Ishikawa (cell line): ENCODE measurements around the gene ADAM22.

ENCODE experiments used
- EP300 ChIP-seq: IDR thresholded peaks from 2 replicates; pipeline ENCODE4 v1.6.1; 2012; ENCODE audit warnings: borderline replicate concordance
- FOXM1 ChIP-seq: IDR thresholded peaks from 2 replicates; pipeline ENCODE4 v1.6.1; 2012; ENCODE audit warnings: low read depth, borderline replicate concordance
- MAX ChIP-seq: IDR thresholded peaks from 2 replicates; pipeline ENCODE4 v1.6.1; 2012
- RAD21 ChIP-seq: IDR thresholded peaks from 2 replicates; pipeline ENCODE4 v1.6.1; 2012; ENCODE audit warnings: low read depth
- REST ChIP-seq: IDR thresholded peaks from 2 replicates; pipeline ENCODE4 v1.6.1; 2012; ENCODE audit warnings: low read depth, mild to moderate bottlenecking
- TAF1 ChIP-seq: IDR thresholded peaks from 2 replicates; pipeline ENCODE4 v1.6.1; 2012; ENCODE audit warnings: low read depth, mild to moderate bottlenecking

- TF ChIP-seq TAF1 (no peak), FOXM1 (no peak), RAD21 (no peak), REST (no peak), MAX (no peak), EP300 (no peak)
Observed at GRCh38 chr7:88216276-88216675, 282.2 kb downstream of the ADAM22 start.
